Measurements from ENCODE around the gene CNOT11.
"Not testable (repeated sequence)": the region's sequence is repeated elsewhere in the genome, so short reads cannot be mapped to it uniquely, and the experiment has no call there.

Gene CNOT11

GRCh38 chr2:101252408-101253012 lies at the start of gene CNOT11:
Gene CNOT11 (plus strand): TSS chr2:101252886. CDS start chr2:101252965, 79 bp downstream.
- DNase-seq, result peak; percentile 99

GRCh38 chr2:101204400-101205115 lies 48.1 kb upstream of the CNOT11 start:
- no peak for DNase-seq

GRCh38 chr2:101205521-101206479 lies 46.9 kb upstream of the CNOT11 start:
- peak; percentile 41 to 51 for DNase-seq

GRCh38 chr2:101208830-101209229 lies 43.9 kb upstream of the CNOT11 start:
- DNase-seq, result no peak

GRCh38 chr2:101219246-101219645 lies 33.4 kb upstream of the CNOT11 start:
- DNase-seq, result no peak

- DNase-seq, result not testable (repeated sequence)
These were observed 32.6 kb upstream of the CNOT11 start for GRCh38 chr2:101220091-101220490.

- peak; percentile 37 to 61 for DNase-seq
These were observed 28.9 kb upstream of the CNOT11 start for GRCh38 chr2:101223814-101224231.

- no peak for DNase-seq
These were observed 22.1 kb upstream of the CNOT11 start for GRCh38 chr2:101230541-101231001.

- DNase-seq, result no peak
These were observed 21.4 kb upstream of the CNOT11 start for GRCh38 chr2:101231240-101231639.

GRCh38 chr2:101231937-101232730 lies 20.6 kb upstream of the CNOT11 start:
- DNase-seq, result no peak

- DNase-seq, result no peak
These were observed 19.9 kb upstream of the CNOT11 start for GRCh38 chr2:101232770-101233169.

GRCh38 chr2:101234169-101234938 lies 18.3 kb upstream of the CNOT11 start:
- no peak for DNase-seq

- DNase-seq, result not testable (repeated sequence)
These were observed 16.7 kb upstream of the CNOT11 start for GRCh38 chr2:101235956-101236355.

GRCh38 chr2:101237944-101238343 lies 14.7 kb upstream of the CNOT11 start:
- DNase-seq, result not testable (repeated sequence)

GRCh38 chr2:101238930-101239759 lies 13.5 kb upstream of the CNOT11 start:
- no peak for DNase-seq

- DNase-seq, result not testable (repeated sequence)
These were observed 12.9 kb upstream of the CNOT11 start for GRCh38 chr2:101239760-101240118.

- not testable (repeated sequence) for DNase-seq
These were observed 12.0 kb upstream of the CNOT11 start for GRCh38 chr2:101240694-101241093.

- no peak for DNase-seq
These were observed 11.5 kb upstream of the CNOT11 start for GRCh38 chr2:101241158-101241557.

- not testable (repeated sequence) for DNase-seq
These were observed 8.3 kb upstream of the CNOT11 start for GRCh38 chr2:101244373-101244772.

GRCh38 chr2:101244899-101245298 lies 7.8 kb upstream of the CNOT11 start:
- not testable (repeated sequence) for DNase-seq

- DNase-seq, result not testable (repeated sequence)
These were observed 7.2 kb upstream of the CNOT11 start for GRCh38 chr2:101245468-101245867.

Data from activated T-cell treated with anti-CD3 and anti-CD28 coated beads, Interleukin-2, amount 50 U/mL, for 48 hours (primary cell).